Karpas-422 (cell line): ENCODE results near the gene ADARB2. TPM values are rescaled to one million over a fixed set of nuclear protein-coding genes. Genes with fewer than 3 reads are reported as not detected.

ENCODE experiments used
- DNase-seq: peaks from one replicate; pipeline ENCODE4 v3.0.0-alpha.2; 2015
- H2AFZ ChIP-seq: fragments of 200-600 bp; sonication (generic); 2 replicates; pipeline ENCODE4 v1.6.1; 2014; ENCODE audit warnings: antibody characterized with exemption, low read length, mixed read lengths
- H3K27ac ChIP-seq: fragments of 200-600 bp; sonication (generic); 2 replicates; pipeline ENCODE4 v1.5.1; 2014; ENCODE audit warnings: mild to moderate bottlenecking, low read length, moderate library complexity
- H3K27me3 ChIP-seq: fragments of 200-600 bp; sonication (generic); 2 replicates; pipeline ENCODE4 v1.6.1; 2014; ENCODE audit warnings: low read length, mixed read lengths
- H3K36me3 ChIP-seq: fragments of 200-600 bp; sonication (generic); 2 replicates; pipeline ENCODE4 v1.6.1; 2014; ENCODE audit warnings: low read length, mixed read lengths; ENCODE audit not compliant: insufficient read depth
- H3K4me1 ChIP-seq: fragments of 200-600 bp; sonication (generic); 2 replicates; pipeline ENCODE4 v1.6.1; 2014; ENCODE audit warnings: mild to moderate bottlenecking, low read length, mixed read lengths
- H3K4me2 ChIP-seq: fragments of 200-600 bp; sonication (generic); 2 replicates; pipeline ENCODE4 v1.6.1; 2014; ENCODE audit warnings: low read length, low read depth, mild to moderate bottlenecking; ENCODE audit not compliant: poor library complexity, severe bottlenecking
- H3K4me3 ChIP-seq: fragments of 200-600 bp; sonication (generic); 2 replicates; pipeline ENCODE4 v1.5.1; 2014; ENCODE audit warnings: mild to moderate bottlenecking, antibody characterized with exemption, low read length, mixed read lengths
- H3K79me2 ChIP-seq: fragments of 200-600 bp; sonication (generic); 2 replicates; pipeline ENCODE4 v1.6.1; 2014; ENCODE audit warnings: mild to moderate bottlenecking, low read length, mixed read lengths
- H3K9ac ChIP-seq: fragments of 200-600 bp; sonication (generic); 2 replicates; pipeline ENCODE4 v1.6.0; 2014; ENCODE audit warnings: low read length
- H3K9me2 ChIP-seq: fragments of 200-600 bp; sonication (generic), shearing (Covaris generic); replicated peaks from 2 replicates; pipeline ENCODE4 v1.6.0; 2014; ENCODE audit warnings: mild to moderate bottlenecking, low read length, moderate library complexity; ENCODE audit not compliant: insufficient read depth
- H3K9me3 ChIP-seq: fragments of 300-700, 200-600 bp; sonication (generic); 2 replicates; pipeline ENCODE4 v1.6.1; 2014; ENCODE audit warnings: low read length, mixed read lengths
- H4K20me1 ChIP-seq: fragments of 200-600 bp; sonication (generic); 2 replicates; pipeline ENCODE4 v1.6.1; 2014; ENCODE audit warnings: mild to moderate bottlenecking, antibody characterized with exemption, low read length, low read depth; ENCODE audit not compliant: insufficient read depth
- total RNA-seq: library from RNA; depleted of rRNA; stranded (reverse); fragments of >200 nt; shearing (Covaris generic); gene quantifications from 2 replicates; pipeline ENCODE4 v1.2.3, GENCODE V29; 2014; ENCODE audit warnings: low replicate concordance

ADARB2 gene
- total RNA-seq, 1 experiment from 2014 or later: not detected

- Histone ChIP-seq H3K79me2 (no peaks in the 10 kb centered on the region), H2AFZ (no peak overlapping the region), H3K36me3 (no peaks in the 10 kb centered on the region), H3K4me1 (peaks cover 8% of the 10 kb centered on the region), H4K20me1 (no peaks in the 10 kb centered on the region), H3K27me3 (no peaks in the 10 kb centered on the region), H3K9ac (no peak overlapping the region), H3K4me3 (no peak overlapping the region), H3K9me2 (no peaks in the 10 kb centered on the region), H3K9me3 (no peaks in the 10 kb centered on the region), H3K27ac (no peak overlapping the region), H3K4me2 (no peak overlapping the region)
- no peak for DNase-seq
These were observed 537.2 kb downstream of the ADARB2 start for GRCh38 chr10:1199897-1200721.

GRCh38 chr10:1199345-1199673 is 538.0 kb downstream of the ADARB2 start:
- no peaks in the 10 kb centered on the region for H3K36me3 ChIP-seq
- H3K4me2 ChIP-seq: no peak overlapping the region
- no peak overlapping the region for H3K4me3 ChIP-seq
- H3K9ac ChIP-seq: no peak overlapping the region
- no peaks in the 10 kb centered on the region for H4K20me1 ChIP-seq
- no peaks in the 10 kb centered on the region for H3K79me2 ChIP-seq
- H3K4me1 ChIP-seq: peaks cover 8% of the 10 kb centered on the region
- no peaks in the 10 kb centered on the region for H3K9me3 ChIP-seq
- no peak for DNase-seq
- H3K9me2 ChIP-seq: no peaks in the 10 kb centered on the region
- H3K27me3 ChIP-seq: no peaks in the 10 kb centered on the region
- H2AFZ ChIP-seq: no peak overlapping the region
- no peak overlapping the region for H3K27ac ChIP-seq

GRCh38 chr10:1198453-1199344 is 538.6 kb downstream of the ADARB2 start:
- no peaks in the 10 kb centered on the region for H3K9me3 ChIP-seq
- H3K36me3 ChIP-seq: no peaks in the 10 kb centered on the region
- H3K27me3 ChIP-seq: no peaks in the 10 kb centered on the region
- H3K4me2 ChIP-seq: no peak overlapping the region
- H2AFZ ChIP-seq: no peak overlapping the region
- no peaks in the 10 kb centered on the region for H4K20me1 ChIP-seq
- H3K9me2 ChIP-seq: no peaks in the 10 kb centered on the region
- H3K9ac ChIP-seq: no peak overlapping the region
- DNase-seq: no peak
- peaks cover 8% of the 10 kb centered on the region for H3K4me1 ChIP-seq
- no peak overlapping the region for H3K4me3 ChIP-seq
- H3K79me2 ChIP-seq: no peaks in the 10 kb centered on the region
- H3K27ac ChIP-seq: no peak overlapping the region

- H3K27me3 ChIP-seq: no peaks in the 10 kb centered on the region
- H4K20me1 ChIP-seq: no peaks in the 10 kb centered on the region
- no peaks in the 10 kb centered on the region for H3K9me3 ChIP-seq
- H3K27ac ChIP-seq: no peak overlapping the region
- no peak overlapping the region for H3K4me2 ChIP-seq
- no peaks in the 10 kb centered on the region for H3K79me2 ChIP-seq
- no peak overlapping the region for H3K4me3 ChIP-seq
- H3K4me1 ChIP-seq: peaks cover 8% of the 10 kb centered on the region
- DNase-seq: no peak
- H3K36me3 ChIP-seq: no peaks in the 10 kb centered on the region
- no peaks in the 10 kb centered on the region for H3K9me2 ChIP-seq
- H2AFZ ChIP-seq: no peak overlapping the region
- no peak overlapping the region for H3K9ac ChIP-seq
These were observed 539.9 kb downstream of the ADARB2 start for GRCh38 chr10:1197384-1197783.

- no peaks in the 10 kb centered on the region for H3K36me3 ChIP-seq
- H2AFZ ChIP-seq: no peak overlapping the region
- no peak overlapping the region for H3K9ac ChIP-seq
These were observed 540.7 kb downstream of the ADARB2 start for GRCh38 chr10:1196656-1197055.

GRCh38 chr10:1195828-1196227 is 541.5 kb downstream of the ADARB2 start:
- no peaks in the 10 kb centered on the region for H3K79me2 ChIP-seq
- no peaks in the 10 kb centered on the region for H3K27me3 ChIP-seq
- H3K27ac ChIP-seq: no peak overlapping the region
- H3K9me2 ChIP-seq: no peaks in the 10 kb centered on the region
- H3K36me3 ChIP-seq: no peaks in the 10 kb centered on the region
- no peak overlapping the region for H3K4me3 ChIP-seq
- H3K4me2 ChIP-seq: no peak overlapping the region
- H2AFZ ChIP-seq: no peak overlapping the region
- no peaks in the 10 kb centered on the region for H4K20me1 ChIP-seq
- no peak for DNase-seq
- H3K4me1 ChIP-seq: peaks cover 8% of the 10 kb centered on the region
- no peaks in the 10 kb centered on the region for H3K9me3 ChIP-seq
- no peak overlapping the region for H3K9ac ChIP-seq

More at GRCh38 chr10:1196656-1197055, 540.7 kb downstream of the ADARB2 start:
- Histone ChIP-seq H3K27me3 (no peaks in the 10 kb centered on the region), H3K79me2 (no peaks in the 10 kb centered on the region), H3K4me1 (peaks cover 8% of the 10 kb centered on the region), H3K4me2 (no peak overlapping the region), H3K9me2 (no peaks in the 10 kb centered on the region), H3K9me3 (no peaks in the 10 kb centered on the region), H4K20me1 (no peaks in the 10 kb centered on the region), H3K27ac (no peak overlapping the region), H3K4me3 (no peak overlapping the region)
- DNase-seq: no peak

- Histone ChIP-seq H3K4me1 (peaks cover 8% of the 10 kb centered on the region), H3K27ac (no peak overlapping the region), H3K4me3 (no peak overlapping the region), H3K36me3 (no peaks in the 10 kb centered on the region), H4K20me1 (no peaks in the 10 kb centered on the region), H2AFZ (no peak overlapping the region), H3K9ac (no peak overlapping the region), H3K4me2 (no peak overlapping the region), H3K9me3 (no peaks in the 10 kb centered on the region), H3K27me3 (no peaks in the 10 kb centered on the region), H3K79me2 (no peaks in the 10 kb centered on the region), H3K9me2 (no peaks in the 10 kb centered on the region)
- DNase-seq: no peak
These were observed 543.2 kb downstream of the ADARB2 start for GRCh38 chr10:1194161-1194560.

- H3K4me1 ChIP-seq: peaks cover 7% of the 10 kb centered on the region
- no peaks in the 10 kb centered on the region for H3K9me2 ChIP-seq
- H3K9me3 ChIP-seq: no peaks in the 10 kb centered on the region
- no peak overlapping the region for H3K9ac ChIP-seq
- no peaks in the 10 kb centered on the region for H3K36me3 ChIP-seq
- no peaks in the 10 kb centered on the region for H3K27me3 ChIP-seq
- H2AFZ ChIP-seq: no peak overlapping the region
- no peaks in the 10 kb centered on the region for H3K79me2 ChIP-seq
- no peaks in the 10 kb centered on the region for H4K20me1 ChIP-seq
- no peak overlapping the region for H3K4me3 ChIP-seq
- no peak overlapping the region for H3K4me2 ChIP-seq
- DNase-seq: no peak
- no peak overlapping the region for H3K27ac ChIP-seq
These were observed 543.8 kb downstream of the ADARB2 start for GRCh38 chr10:1193561-1193960.
